ENCODE measurements around the gene BNIP3.
"Not testable (repeated sequence)": the region's sequence is repeated elsewhere in the genome, so short reads cannot be mapped to it uniquely, and the experiment has no call there.

The BNIP3 gene

GRCh38 chr10:131986851-131987250 is 5.1 kb upstream of the BNIP3 start:
- not testable (repeated sequence) for H3K14ac ChIP-seq (ENCODE audit: low read length); H3K9me3 ChIP-seq (ENCODE audit: insufficient read depth, low read depth, low read length); DNase-seq; H3K9ac ChIP-seq (ENCODE audit: low read length); H4K8ac ChIP-seq (ENCODE audit: low read depth, low read length); H3K79me1 ChIP-seq (ENCODE audit: low read length); H2AFZ ChIP-seq (ENCODE audit: insufficient read depth, low read length, poor library complexity); H2AK5ac ChIP-seq (ENCODE audit: low read length); H3K4me3 ChIP-seq (ENCODE audit: low read depth, low read length); H2BK5ac ChIP-seq (ENCODE audit: low read depth, low read length, poor library complexity); H3K4me1 ChIP-seq (ENCODE audit: control insufficient read depth in 1 of 2, insufficient read depth in 2 of 2, low read length in 2 of 2); H4K12ac ChIP-seq (ENCODE audit: low read depth, low read length); H3K4ac ChIP-seq (ENCODE audit: low read depth, low read length); H3K79me2 ChIP-seq (ENCODE audit: control insufficient read depth, insufficient read depth, low read length, poor library complexity); H2BK12ac ChIP-seq (ENCODE audit: low read length); H3K23ac ChIP-seq (ENCODE audit: low read length); H3K18ac ChIP-seq (ENCODE audit: low read length); H4K91ac ChIP-seq (ENCODE audit: low read depth, low read length); H2BK120ac ChIP-seq (ENCODE audit: insufficient read depth, low read length, poor library complexity); H3K36me3 ChIP-seq (ENCODE audit: control insufficient read depth in 1 of 2, insufficient read depth in 2 of 2, low read length in 2 of 2); H3K4me2 ChIP-seq (ENCODE audit: low read length); H3K27ac ChIP-seq (ENCODE audit: low read depth, low read length)
- peaks cover 10% of the 10 kb centered on the region for H3K27me3 ChIP-seq (ENCODE audit: insufficient read depth, low read length)
- WGBS (ENCODE audit: extremely low coverage, insufficient coverage, insufficient read length), result no CpG with 5 or more reads among the region's 7 CpGs

GRCh38 chr10:131983780-131984179 is 2.1 kb upstream of the BNIP3 start:
- WGBS (ENCODE audit: extremely low coverage, insufficient coverage, insufficient read length), result no CpG with 5 or more reads among the region's 6 CpGs
- H4K91ac ChIP-seq (ENCODE audit: low read depth, low read length), result no peak overlapping the region

GRCh38 chr10:131982796-131983195 is 1.1 kb upstream of the BNIP3 start:
- peaks cover 0 to 2% of the 10 kb centered on the region in 2 experiments for H3K36me3 ChIP-seq (ENCODE audit: control insufficient read depth in 1 of 2, insufficient read depth in 2 of 2, low read length in 2 of 2)
- H4K12ac ChIP-seq (ENCODE audit: low read depth, low read length), result peak overlapping the region; percentile 76
- H3K9me3 ChIP-seq (ENCODE audit: insufficient read depth, low read depth, low read length), result peaks cover 2% of the 10 kb centered on the region
- H2AFZ ChIP-seq (ENCODE audit: insufficient read depth, low read length, poor library complexity), result no peak overlapping the region
- no peak for DNase-seq
- H2AK5ac ChIP-seq (ENCODE audit: low read length), result no peak overlapping the region
- H3K14ac ChIP-seq (ENCODE audit: low read length), result no peak overlapping the region
- H3K79me2 ChIP-seq (ENCODE audit: control insufficient read depth, insufficient read depth, low read length, poor library complexity), result peaks cover 14% of the 10 kb centered on the region
- H2BK5ac ChIP-seq (ENCODE audit: low read depth, low read length, poor library complexity), result no peak overlapping the region
- peaks cover 18% of the 10 kb centered on the region for H3K79me1 ChIP-seq (ENCODE audit: low read length)
- peaks cover 14 to 18% of the 10 kb centered on the region in 2 experiments for H3K4me1 ChIP-seq (ENCODE audit: control insufficient read depth in 1 of 2, insufficient read depth in 2 of 2, low read length in 2 of 2)
- H2BK120ac ChIP-seq (ENCODE audit: insufficient read depth, low read length, poor library complexity), result no peak overlapping the region
- WGBS (ENCODE audit: extremely low coverage, insufficient coverage, insufficient read length), result no CpG with 5 or more reads among the region's 21 CpGs
- H3K27me3 ChIP-seq (ENCODE audit: insufficient read depth, low read length), result peaks cover 10% of the 10 kb centered on the region
- no peak overlapping the region for H3K27ac ChIP-seq (ENCODE audit: low read depth, low read length)
- H4K91ac ChIP-seq (ENCODE audit: low read depth, low read length), result peak overlapping the region; percentile 84
- H3K4ac ChIP-seq (ENCODE audit: low read depth, low read length), result no peak overlapping the region
- no peak overlapping the region for H3K4me3 ChIP-seq (ENCODE audit: low read depth, low read length)
- peak overlapping the region; percentile 87 for H3K18ac ChIP-seq (ENCODE audit: low read length)
- no peak overlapping the region for H2BK12ac ChIP-seq (ENCODE audit: low read length)
- no peak overlapping the region for H3K9ac ChIP-seq (ENCODE audit: low read length)
- H3K4me2 ChIP-seq (ENCODE audit: low read length), result peak overlapping the region; percentile 75
- H4K8ac ChIP-seq (ENCODE audit: low read depth, low read length), result peak overlapping the region; percentile 86
- no peak overlapping the region for H3K23ac ChIP-seq (ENCODE audit: low read length)

More at GRCh38 chr10:131983780-131984179, 2.1 kb upstream of the BNIP3 start:
- Histone ChIP-seq H3K27ac (ENCODE audit: low read depth, low read length) (no peak overlapping the region), H3K4me2 (ENCODE audit: low read length) (no peak overlapping the region), H3K4ac (ENCODE audit: low read depth, low read length) (no peak overlapping the region), H2AK5ac (ENCODE audit: low read length) (no peak overlapping the region), H3K9me3 (ENCODE audit: insufficient read depth, low read depth, low read length) (peaks cover 2% of the 10 kb centered on the region), H3K9ac (ENCODE audit: low read length) (no peak overlapping the region), H2AFZ (ENCODE audit: insufficient read depth, low read length, poor library complexity) (no peak overlapping the region), H2BK120ac (ENCODE audit: insufficient read depth, low read length, poor library complexity) (no peak overlapping the region), H3K79me2 (ENCODE audit: control insufficient read depth, insufficient read depth, low read length, poor library complexity) (peaks cover 14% of the 10 kb centered on the region), H3K4me1 (ENCODE audit: control insufficient read depth in 1 of 2, insufficient read depth in 2 of 2, low read length in 2 of 2) (peaks cover 14% of the 10 kb centered on the region in 2 experiments), H3K14ac (ENCODE audit: low read length) (no peak overlapping the region), H3K23ac (ENCODE audit: low read length) (no peak overlapping the region), H3K18ac (ENCODE audit: low read length) (no peak overlapping the region), H3K4me3 (ENCODE audit: low read depth, low read length) (no peak overlapping the region), H4K12ac (ENCODE audit: low read depth, low read length) (no peak overlapping the region), H3K79me1 (ENCODE audit: low read length) (peaks cover 18% of the 10 kb centered on the region), H3K36me3 (ENCODE audit: control insufficient read depth in 1 of 2, insufficient read depth in 2 of 2, low read length in 2 of 2) (no peaks in the 10 kb centered on the region), H3K27me3 (ENCODE audit: insufficient read depth, low read length) (peaks cover 10% of the 10 kb centered on the region), H2BK5ac (ENCODE audit: low read depth, low read length, poor library complexity) (no peak overlapping the region), H4K8ac (ENCODE audit: low read depth, low read length) (no peak overlapping the region), H2BK12ac (ENCODE audit: low read length) (no peak overlapping the region)
- DNase-seq, result no peak

GRCh38 chr10:131982185-131982756 is 548 bp upstream of the BNIP3 start:
- Histone ChIP-seq H4K91ac (ENCODE audit: low read depth, low read length) (peak overlapping the region; percentile 84), H3K27me3 (ENCODE audit: insufficient read depth, low read length) (peaks cover 10% of the 10 kb centered on the region), H3K36me3 (ENCODE audit: control insufficient read depth in 1 of 2, insufficient read depth in 2 of 2, low read length in 2 of 2) (peaks cover 2% of the 10 kb centered on the region in 2 experiments), H3K4me2 (ENCODE audit: low read length) (peak overlapping the region; percentile 75), H3K9ac (ENCODE audit: low read length) (peak overlapping the region; percentile 67), H2BK120ac (ENCODE audit: insufficient read depth, low read length, poor library complexity) (peak overlapping the region; percentile 85), H2BK12ac (ENCODE audit: low read length) (no peak overlapping the region), H3K23ac (ENCODE audit: low read length) (no peak overlapping the region), H3K79me1 (ENCODE audit: low read length) (peaks cover 18% of the 10 kb centered on the region), H3K79me2 (ENCODE audit: control insufficient read depth, insufficient read depth, low read length, poor library complexity) (peaks cover 14% of the 10 kb centered on the region), H2BK5ac (ENCODE audit: low read depth, low read length, poor library complexity) (peak overlapping the region; percentile 6), H3K9me3 (ENCODE audit: insufficient read depth, low read depth, low read length) (peaks cover 2% of the 10 kb centered on the region), H3K14ac (ENCODE audit: low read length) (peak overlapping the region; percentile 62), H4K12ac (ENCODE audit: low read depth, low read length) (peak overlapping the region; percentile 76), H3K4ac (ENCODE audit: low read depth, low read length) (peak overlapping the region; percentile 34), H2AFZ (ENCODE audit: insufficient read depth, low read length, poor library complexity) (peak overlapping the region; percentile 68), H3K27ac (ENCODE audit: low read depth, low read length) (peak overlapping the region; percentile 41), H2AK5ac (ENCODE audit: low read length) (peak overlapping the region; percentile 52), H4K8ac (ENCODE audit: low read depth, low read length) (peak overlapping the region; percentile 86), H3K4me1 (ENCODE audit: control insufficient read depth in 1 of 2, insufficient read depth in 2 of 2, low read length in 2 of 2) (peaks cover 14 to 18% of the 10 kb centered on the region in 2 experiments), H3K4me3 (ENCODE audit: low read depth, low read length) (peak overlapping the region; percentile 90), H3K18ac (ENCODE audit: low read length) (peak overlapping the region; percentile 87)
- no peak for DNase-seq
- no CpG with 5 or more reads among the region's 83 CpGs for WGBS (ENCODE audit: extremely low coverage, insufficient coverage, insufficient read length)
